SH-SY5Y (cell line): ENCODE data around the gene ERH.

Source experiments
- GATA2 ChIP-seq: IDR thresholded peaks from 2 replicates; pipeline ENCODE4 v1.6.1; 2011; ENCODE audit warnings: mild to moderate bottlenecking, low read depth, low read length
- GATA3 ChIP-seq: IDR thresholded peaks from 2 replicates; pipeline ENCODE4 v1.6.1; 2011; ENCODE audit warnings: low read depth, mild to moderate bottlenecking, low read length, moderate library complexity

GRCh38 chr14:69346710-69347109 lies 51.4 kb downstream of the ERH start:
- TF ChIP-seq GATA3 = no peak
- no peak for TF ChIP-seq GATA2
